ENCODE results near the gene PDE8B. TPM values are rescaled to one million over a fixed set of nuclear protein-coding genes. Genes with fewer than 3 reads are reported as not detected.

Gene PDE8B
- total and polyA plus RNA-seq, 2 donors: 0.38 to 1.5 TPM

DNA sequence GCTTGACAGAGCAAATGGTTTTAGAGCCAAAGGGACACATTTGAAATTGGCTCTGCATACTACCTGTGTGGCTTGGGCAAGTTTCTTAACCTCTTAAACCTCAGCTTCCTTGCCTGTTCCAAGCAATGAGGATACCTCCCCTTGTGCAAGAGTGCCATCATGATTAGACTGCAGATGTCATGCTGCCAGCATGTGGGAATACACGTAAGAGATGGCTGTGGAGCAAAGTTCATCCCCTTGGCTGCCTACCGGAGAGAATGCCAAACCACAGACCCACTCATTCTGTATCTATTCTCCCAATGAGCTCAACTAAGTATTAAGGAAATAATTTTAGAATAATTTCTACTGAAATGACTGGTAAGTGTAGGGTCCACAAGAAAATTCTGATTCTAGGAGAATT lies 180.3 kb downstream of the PDE8B start:
- Histone ChIP-seq H3K4me3 (ENCODE audit: low read length in 2 of 2) (no peak overlapping the region), H3K4me1 (ENCODE audit: control insufficient read depth in 2 of 2, insufficient read depth in 2 of 2, low read length in 2 of 2) (peaks cover 0 to 2% of the 10 kb centered on the region in 2 donors), H3K9me3 (ENCODE audit: control insufficient read depth in 2 of 2, insufficient read depth in 1 of 2, low read length in 1 of 2) (no peaks in the 10 kb centered on the region), H3K27ac (ENCODE audit: low read depth in 1 of 2, low read length in 1 of 2) (no peak overlapping the region), H3K36me3 (ENCODE audit: control insufficient read depth in 2 of 2, insufficient read depth in 2 of 2, low read length in 1 of 2) (no peaks in the 10 kb centered on the region), H3K27me3 (ENCODE audit: control insufficient read depth in 2 of 2, insufficient read depth in 1 of 2, low read length in 1 of 2) (no peaks in the 10 kb centered on the region)
- WGBS: 97% methylated on average over 2 of the region's 2 CpGs
- no peak for DNase-seq (ENCODE audit: low read depth in 6 of 9, low spot score in 9 of 9)

DNA sequence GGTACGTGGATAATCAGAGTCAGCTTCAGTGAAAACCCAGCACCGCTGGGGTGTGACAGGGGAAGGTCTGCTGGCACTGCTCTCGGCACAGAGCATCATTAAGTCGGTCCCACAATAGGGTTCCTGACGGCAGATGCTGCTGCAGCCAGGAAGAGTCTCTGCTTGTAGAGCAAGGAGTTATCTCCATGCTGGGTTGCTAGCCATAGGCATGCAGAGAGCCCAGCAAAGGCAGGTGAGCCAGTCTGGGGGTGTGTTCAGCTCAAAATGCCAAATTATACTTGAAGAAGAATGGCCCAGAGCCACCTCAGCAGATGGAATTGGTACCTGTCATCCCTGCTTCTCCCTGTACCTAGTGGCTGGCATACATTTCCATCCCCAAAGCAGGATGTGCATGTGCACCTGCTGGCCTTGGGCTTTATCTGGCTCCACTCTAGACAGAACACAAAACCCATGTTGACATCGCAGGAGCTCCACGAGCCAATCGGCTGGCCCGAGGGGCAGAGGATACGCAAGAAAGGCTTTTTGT lies 180.8 kb downstream of the PDE8B start:
- WGBS: 94% methylated on average over 10 of the region's 10 CpGs

GRCh38 chr5:77394064-77394715 lies 183.7 kb downstream of the PDE8B start:
- no peak overlapping the region for H3K4me3 ChIP-seq (ENCODE audit: low read length in 2 of 2)
- peaks cover 0 to 2% of the 10 kb centered on the region in 2 donors for H3K4me1 ChIP-seq (ENCODE audit: control insufficient read depth in 2 of 2, insufficient read depth in 2 of 2, low read length in 2 of 2)
- H3K9me3 ChIP-seq (ENCODE audit: control insufficient read depth in 2 of 2, insufficient read depth in 1 of 2, low read length in 1 of 2): no peaks in the 10 kb centered on the region
- no peak overlapping the region for H3K27ac ChIP-seq (ENCODE audit: low read depth in 1 of 2, low read length in 1 of 2)
- H3K27me3 ChIP-seq (ENCODE audit: control insufficient read depth in 2 of 2, insufficient read depth in 1 of 2, low read length in 1 of 2): no peaks in the 10 kb centered on the region
- no peak for DNase-seq (ENCODE audit: low read depth in 6 of 9, low spot score in 9 of 9)
- no peaks in the 10 kb centered on the region for H3K36me3 ChIP-seq (ENCODE audit: control insufficient read depth in 2 of 2, insufficient read depth in 2 of 2, low read length in 1 of 2)
- 97% methylated on average over 3 of the region's 3 CpGs for WGBS

More for the DNA sequence above, 180.8 kb downstream of the PDE8B start:
- Histone ChIP-seq H3K4me1 (ENCODE audit: control insufficient read depth in 2 of 2, insufficient read depth in 2 of 2, low read length in 2 of 2) (peaks cover 0 to 2% of the 10 kb centered on the region in 2 donors), H3K9me3 (ENCODE audit: control insufficient read depth in 2 of 2, insufficient read depth in 1 of 2, low read length in 1 of 2) (no peaks in the 10 kb centered on the region), H3K4me3 (ENCODE audit: low read length in 2 of 2) (no peak overlapping the region), H3K27ac (ENCODE audit: low read depth in 1 of 2, low read length in 1 of 2) (no peak overlapping the region), H3K27me3 (ENCODE audit: control insufficient read depth in 2 of 2, insufficient read depth in 1 of 2, low read length in 1 of 2) (no peaks in the 10 kb centered on the region), H3K36me3 (ENCODE audit: control insufficient read depth in 2 of 2, insufficient read depth in 2 of 2, low read length in 1 of 2) (no peaks in the 10 kb centered on the region)
- DNase-seq (ENCODE audit: low read depth in 6 of 9, low spot score in 9 of 9): no peak

DNA sequence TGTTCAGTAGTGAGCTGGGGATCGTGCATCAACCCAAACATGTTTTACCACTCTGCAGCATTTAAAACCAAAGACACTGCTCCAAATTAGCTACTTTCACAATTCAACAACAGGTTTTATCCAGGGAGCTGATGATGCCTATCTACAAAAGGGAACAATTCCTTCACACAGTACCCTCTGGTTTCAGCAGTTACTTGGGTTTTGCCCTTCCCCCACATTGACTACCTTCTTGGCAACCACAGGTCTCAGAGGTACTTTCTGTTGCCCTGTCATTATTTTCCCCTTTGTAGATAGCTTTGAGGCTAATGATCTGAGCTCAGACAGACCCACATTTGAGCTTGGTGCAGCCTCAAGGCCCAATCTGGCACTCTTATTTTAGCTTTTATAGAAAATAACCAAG lies 185.5 kb downstream of the PDE8B start:
- H3K4me1 ChIP-seq (ENCODE audit: control insufficient read depth in 2 of 2, insufficient read depth in 2 of 2, low read length in 2 of 2): peaks cover 0 to 2% of the 10 kb centered on the region in 2 donors
- 93% methylated on average over 1 of the region's 1 CpG for WGBS
- peak in 1 of 9 donors; percentile 20 for DNase-seq (ENCODE audit: low read depth in 6 of 9, low spot score in 9 of 9)

DNA sequence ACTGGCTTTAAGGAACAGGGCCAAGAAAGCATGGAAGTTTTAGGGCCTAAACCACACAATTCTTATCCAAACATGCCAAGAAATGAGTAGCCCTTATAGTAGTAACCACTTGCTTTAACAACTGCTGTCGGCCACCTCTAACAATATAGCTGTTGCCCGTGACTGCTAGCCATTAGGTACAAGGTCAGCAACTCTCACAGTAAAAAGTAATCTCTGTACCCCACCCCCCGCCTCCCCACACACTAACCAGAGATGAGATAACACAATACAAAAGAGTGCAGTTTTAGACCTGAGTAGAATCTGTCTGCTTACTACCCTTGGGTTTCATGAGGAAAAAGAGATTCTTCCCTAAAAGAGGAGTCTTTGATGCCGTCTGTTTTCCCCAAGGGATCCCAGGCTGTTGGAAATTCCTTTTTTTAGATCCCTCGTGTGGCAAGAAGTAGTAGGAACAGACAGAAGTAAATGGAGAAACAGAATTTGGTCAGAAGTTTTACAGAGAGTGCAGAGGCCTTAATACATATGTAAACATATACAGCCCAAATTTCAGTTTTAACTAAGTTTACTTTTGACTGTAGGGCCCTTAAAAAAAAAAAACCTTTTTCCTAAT lies 187.3 kb downstream of the PDE8B start:
- 95% methylated on average over 5 of the region's 5 CpGs for WGBS
- Histone ChIP-seq H3K4me3 (ENCODE audit: low read length in 2 of 2) (no peak overlapping the region), H3K27me3 (ENCODE audit: control insufficient read depth in 2 of 2, insufficient read depth in 1 of 2, low read length in 1 of 2) (no peaks in the 10 kb centered on the region), H3K36me3 (ENCODE audit: control insufficient read depth in 2 of 2, insufficient read depth in 2 of 2, low read length in 1 of 2) (no peaks in the 10 kb centered on the region), H3K4me1 (ENCODE audit: control insufficient read depth in 2 of 2, insufficient read depth in 2 of 2, low read length in 2 of 2) (peaks cover 0 to 2% of the 10 kb centered on the region in 2 donors), H3K9me3 (ENCODE audit: control insufficient read depth in 2 of 2, insufficient read depth in 1 of 2, low read length in 1 of 2) (no peaks in the 10 kb centered on the region), H3K27ac (ENCODE audit: low read depth in 1 of 2, low read length in 1 of 2) (no peak overlapping the region)
- no peak for DNase-seq (ENCODE audit: low read depth in 6 of 9, low spot score in 9 of 9)

More for the DNA sequence above, 185.5 kb downstream of the PDE8B start:
- H3K9me3 ChIP-seq (ENCODE audit: control insufficient read depth in 2 of 2, insufficient read depth in 1 of 2, low read length in 1 of 2): no peaks in the 10 kb centered on the region
- H3K27ac ChIP-seq (ENCODE audit: low read depth in 1 of 2, low read length in 1 of 2): no peak overlapping the region
- no peaks in the 10 kb centered on the region for H3K27me3 ChIP-seq (ENCODE audit: control insufficient read depth in 2 of 2, insufficient read depth in 1 of 2, low read length in 1 of 2)
- no peak overlapping the region for H3K4me3 ChIP-seq (ENCODE audit: low read length in 2 of 2)
- H3K36me3 ChIP-seq (ENCODE audit: control insufficient read depth in 2 of 2, insufficient read depth in 2 of 2, low read length in 1 of 2): no peaks in the 10 kb centered on the region

DNA sequence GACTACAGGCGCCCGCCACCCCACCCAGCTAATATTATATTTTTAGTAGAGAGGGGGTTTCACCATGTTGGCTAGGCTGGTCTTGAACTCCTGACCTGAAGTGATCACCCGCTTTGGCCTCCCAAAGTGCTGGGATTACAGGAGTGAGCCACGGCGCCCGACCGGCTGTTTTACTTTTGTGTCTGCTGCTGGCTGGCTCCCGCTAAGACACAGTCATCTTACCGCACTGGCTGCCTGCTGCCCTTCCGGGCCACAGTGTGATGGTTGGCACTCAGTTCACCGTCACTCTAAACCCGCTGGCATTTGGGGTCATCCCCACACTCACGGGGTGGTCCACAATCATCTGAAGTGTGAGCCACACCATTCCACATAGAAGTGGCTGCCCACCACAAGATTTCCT lies 188.0 kb downstream of the PDE8B start:
- no peak for DNase-seq (ENCODE audit: low read depth in 6 of 9, low spot score in 9 of 9)
- Histone ChIP-seq H3K4me1 (ENCODE audit: control insufficient read depth in 2 of 2, insufficient read depth in 2 of 2, low read length in 2 of 2) (peaks cover 0 to 2% of the 10 kb centered on the region in 2 donors), H3K4me3 (ENCODE audit: low read length in 2 of 2) (no peak overlapping the region), H3K9me3 (ENCODE audit: control insufficient read depth in 2 of 2, insufficient read depth in 1 of 2, low read length in 1 of 2) (no peaks in the 10 kb centered on the region), H3K36me3 (ENCODE audit: control insufficient read depth in 2 of 2, insufficient read depth in 2 of 2, low read length in 1 of 2) (no peaks in the 10 kb centered on the region), H3K27ac (ENCODE audit: low read depth in 1 of 2, low read length in 1 of 2) (no peak overlapping the region), H3K27me3 (ENCODE audit: control insufficient read depth in 2 of 2, insufficient read depth in 1 of 2, low read length in 1 of 2) (no peaks in the 10 kb centered on the region)
- WGBS: 98% methylated on average over 13 of the region's 13 CpGs

GRCh38 chr5:77398896-77399295 lies 188.4 kb downstream of the PDE8B start:
- no peak for DNase-seq (ENCODE audit: low read depth in 6 of 9, low spot score in 9 of 9)
- H3K4me1 ChIP-seq (ENCODE audit: control insufficient read depth in 2 of 2, insufficient read depth in 2 of 2, low read length in 2 of 2): peaks cover 0 to 2% of the 10 kb centered on the region in 2 donors
- no peak overlapping the region for H3K4me3 ChIP-seq (ENCODE audit: low read length in 2 of 2)
- H3K27ac ChIP-seq (ENCODE audit: low read depth in 1 of 2, low read length in 1 of 2): no peak overlapping the region
- WGBS: 97% methylated on average over 8 of the region's 8 CpGs
- no peaks in the 10 kb centered on the region for H3K9me3 ChIP-seq (ENCODE audit: control insufficient read depth in 2 of 2, insufficient read depth in 1 of 2, low read length in 1 of 2)
- H3K27me3 ChIP-seq (ENCODE audit: control insufficient read depth in 2 of 2, insufficient read depth in 1 of 2, low read length in 1 of 2): no peaks in the 10 kb centered on the region
- H3K36me3 ChIP-seq (ENCODE audit: control insufficient read depth in 2 of 2, insufficient read depth in 2 of 2, low read length in 1 of 2): no peaks in the 10 kb centered on the region

DNA sequence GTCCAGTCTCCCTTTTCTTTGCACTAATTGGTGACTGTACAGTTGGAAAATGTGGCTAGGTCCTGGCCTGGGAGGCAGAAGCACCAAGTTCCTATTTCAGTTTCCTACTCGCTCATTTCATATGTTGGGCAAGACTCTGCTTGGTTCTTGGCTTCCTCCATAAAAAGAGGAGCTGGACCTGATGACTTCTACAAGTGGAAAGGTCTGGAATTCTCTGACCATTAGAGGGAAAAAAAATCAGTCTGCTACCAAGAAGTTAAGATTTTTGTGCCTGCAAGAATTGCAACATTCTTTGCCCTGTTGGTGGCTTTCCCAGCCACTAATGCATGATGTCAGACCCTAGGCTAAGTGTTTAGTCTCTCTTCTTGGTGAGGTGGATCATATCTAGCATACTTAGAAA lies 190.2 kb downstream of the PDE8B start:
- no peak overlapping the region for H3K4me3 ChIP-seq (ENCODE audit: low read length in 2 of 2)

DNA sequence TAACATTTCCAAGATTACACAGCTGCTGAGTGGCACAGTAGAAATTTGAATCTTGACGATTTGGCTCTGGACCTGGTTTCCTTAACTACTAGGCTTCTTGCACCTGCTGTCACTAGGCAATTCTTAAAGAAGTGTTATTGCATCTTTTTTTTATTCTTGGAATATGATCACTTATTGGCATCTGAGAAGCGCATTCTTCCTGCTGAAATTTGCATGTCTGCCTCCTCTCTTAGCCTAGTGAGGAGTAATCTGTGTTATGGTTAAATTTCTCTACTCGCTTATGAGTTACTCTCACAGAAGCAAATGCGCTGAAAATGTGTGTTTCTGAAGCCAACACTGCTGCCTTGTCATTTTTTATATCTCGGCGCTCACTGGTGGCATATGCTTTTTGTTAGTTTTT lies 192.3 kb downstream of the PDE8B start:
- no peak overlapping the region for H3K4me3 ChIP-seq (ENCODE audit: low read length in 2 of 2)
- H3K9me3 ChIP-seq (ENCODE audit: control insufficient read depth in 2 of 2, insufficient read depth in 1 of 2, low read length in 1 of 2): no peaks in the 10 kb centered on the region
- WGBS: 96% methylated on average over 6 of the region's 6 CpGs
- no peaks in the 10 kb centered on the region for H3K27me3 ChIP-seq (ENCODE audit: control insufficient read depth in 2 of 2, insufficient read depth in 1 of 2, low read length in 1 of 2)
- H3K36me3 ChIP-seq (ENCODE audit: control insufficient read depth in 2 of 2, insufficient read depth in 2 of 2, low read length in 1 of 2): no peaks in the 10 kb centered on the region
- no peak overlapping the region for H3K27ac ChIP-seq (ENCODE audit: low read depth in 1 of 2, low read length in 1 of 2)
- DNase-seq (ENCODE audit: low read depth in 6 of 9, low spot score in 9 of 9): no peak
- no peaks in the 10 kb centered on the region for H3K4me1 ChIP-seq (ENCODE audit: control insufficient read depth in 2 of 2, insufficient read depth in 2 of 2, low read length in 2 of 2)

More for the DNA sequence above, 190.2 kb downstream of the PDE8B start:
- Histone ChIP-seq H3K9me3 (ENCODE audit: control insufficient read depth in 2 of 2, insufficient read depth in 1 of 2, low read length in 1 of 2) (no peaks in the 10 kb centered on the region), H3K27ac (ENCODE audit: low read depth in 1 of 2, low read length in 1 of 2) (no peak overlapping the region), H3K4me1 (ENCODE audit: control insufficient read depth in 2 of 2, insufficient read depth in 2 of 2, low read length in 2 of 2) (peaks cover 0 to under 1% of the 10 kb centered on the region in 2 donors), H3K27me3 (ENCODE audit: control insufficient read depth in 2 of 2, insufficient read depth in 1 of 2, low read length in 1 of 2) (no peaks in the 10 kb centered on the region), H3K36me3 (ENCODE audit: control insufficient read depth in 2 of 2, insufficient read depth in 2 of 2, low read length in 1 of 2) (no peaks in the 10 kb centered on the region)
- peak in 1 of 9 donors; percentile 10 for DNase-seq (ENCODE audit: low read depth in 6 of 9, low spot score in 9 of 9)
- WGBS: 96% methylated on average over 1 of the region's 1 CpG
